NCI-H69 (cell line): Measurements from ENCODE around the gene FBXL17.
"Not testable (repeated sequence)": the region's sequence is repeated elsewhere in the genome, so short reads cannot be mapped to it uniquely, and the experiment has no call there.

Experiments used
- DNase-seq: peaks from one replicate; lab custom pipeline; 2025; lab: John Stamatoyannopoulos, UW

The FBXL17 gene

DNA sequence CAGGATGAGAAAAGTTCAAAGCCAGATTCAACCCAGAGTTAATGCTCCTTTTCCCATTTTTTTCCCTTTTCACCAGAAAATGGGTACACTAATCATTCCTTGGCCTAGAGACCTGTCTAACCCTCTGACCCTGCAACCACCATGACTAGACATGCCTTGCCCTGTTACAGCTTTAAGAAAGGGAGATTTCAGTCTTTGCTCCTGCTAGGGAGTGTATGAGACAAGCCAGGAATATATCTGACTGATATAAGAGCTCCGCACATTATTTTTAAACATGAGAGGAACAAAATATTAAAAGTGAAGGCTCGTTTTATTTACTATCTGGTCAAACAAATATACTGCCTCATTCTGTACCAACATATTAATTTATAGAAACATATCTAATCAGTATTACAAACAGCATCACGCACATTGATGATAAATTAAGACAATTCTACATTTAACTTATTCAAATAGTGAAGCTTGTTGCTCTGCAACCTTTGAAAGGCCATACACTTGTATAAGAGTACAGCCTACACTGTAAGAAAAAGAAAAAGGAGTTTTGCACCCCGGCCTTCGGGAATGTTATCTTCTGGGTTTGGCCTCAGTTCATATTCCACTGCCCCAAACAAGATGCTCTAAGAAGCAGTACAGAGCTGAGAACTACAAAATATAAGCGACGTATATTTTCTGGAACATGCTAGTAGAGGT is 132.7 kb downstream of the FBXL17 start:
- no peak for DNase-seq

GRCh38 chr5:108238936-108239887 is 142.7 kb downstream of the FBXL17 start:
- peak; percentile 98 for DNase-seq

DNA sequence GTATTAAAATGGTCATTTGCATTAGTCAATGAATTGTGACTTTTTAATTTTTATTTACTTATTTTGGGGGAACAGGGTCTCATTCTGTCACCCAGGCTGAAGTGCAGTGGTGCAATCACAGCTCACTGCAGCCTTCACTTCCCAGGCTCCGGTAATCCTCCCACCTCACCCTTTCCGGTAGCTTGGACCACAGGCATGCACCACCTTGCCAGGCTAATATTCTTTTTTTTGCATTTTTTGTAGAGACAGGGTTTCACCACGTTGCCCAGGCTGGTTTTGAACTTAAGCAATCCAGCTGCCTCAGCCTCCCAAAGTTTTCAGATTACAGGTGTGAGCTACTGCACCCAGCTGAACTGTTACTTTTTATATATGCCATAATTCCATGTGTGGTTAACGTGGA is 143.4 kb downstream of the FBXL17 start:
- DNase-seq = no peak

GRCh38 chr5:108233617-108234155 is 148.2 kb downstream of the FBXL17 start:
- no peak for DNase-seq

GRCh38 chr5:108232805-108233204 is 149.1 kb downstream of the FBXL17 start:
- no peak for DNase-seq

GRCh38 chr5:108222011-108222410 is 159.9 kb downstream of the FBXL17 start:
- DNase-seq = no peak

DNA sequence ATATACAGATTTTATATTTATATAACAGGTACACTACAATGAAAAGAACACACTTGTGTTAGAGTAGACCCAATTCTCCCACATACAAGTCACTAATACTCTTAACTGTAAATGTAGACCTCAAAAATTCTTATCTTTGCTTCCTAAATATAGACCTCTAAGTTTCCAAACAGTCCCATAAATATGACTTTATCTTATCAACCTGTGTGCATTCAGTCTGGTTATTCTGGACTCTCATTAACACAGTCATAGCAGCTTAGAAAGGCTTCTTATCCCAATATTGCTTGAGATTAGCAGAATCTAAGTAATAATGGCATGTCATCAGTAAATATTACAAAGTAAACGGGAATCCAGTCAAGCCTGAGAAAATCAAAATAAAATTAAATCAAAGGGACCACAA is 161.1 kb downstream of the FBXL17 start:
- no peak for DNase-seq

GRCh38 chr5:108216890-108217289 is 165.0 kb downstream of the FBXL17 start:
- DNase-seq = no peak

- DNase-seq = no peak
These were observed 167.0 kb downstream of the FBXL17 start for GRCh38 chr5:108214857-108215256.

GRCh38 chr5:108212775-108213346 is 169.0 kb downstream of the FBXL17 start:
- peak; percentile 86 for DNase-seq

GRCh38 chr5:108206707-108207106 is 175.2 kb downstream of the FBXL17 start:
- DNase-seq = no peak

- DNase-seq = peak; percentile 22
These were observed 180.2 kb downstream of the FBXL17 start for GRCh38 chr5:108201721-108202120.

- peak; percentile 56 for DNase-seq
These were observed 185.6 kb downstream of the FBXL17 start for GRCh38 chr5:108196276-108196675.

DNA sequence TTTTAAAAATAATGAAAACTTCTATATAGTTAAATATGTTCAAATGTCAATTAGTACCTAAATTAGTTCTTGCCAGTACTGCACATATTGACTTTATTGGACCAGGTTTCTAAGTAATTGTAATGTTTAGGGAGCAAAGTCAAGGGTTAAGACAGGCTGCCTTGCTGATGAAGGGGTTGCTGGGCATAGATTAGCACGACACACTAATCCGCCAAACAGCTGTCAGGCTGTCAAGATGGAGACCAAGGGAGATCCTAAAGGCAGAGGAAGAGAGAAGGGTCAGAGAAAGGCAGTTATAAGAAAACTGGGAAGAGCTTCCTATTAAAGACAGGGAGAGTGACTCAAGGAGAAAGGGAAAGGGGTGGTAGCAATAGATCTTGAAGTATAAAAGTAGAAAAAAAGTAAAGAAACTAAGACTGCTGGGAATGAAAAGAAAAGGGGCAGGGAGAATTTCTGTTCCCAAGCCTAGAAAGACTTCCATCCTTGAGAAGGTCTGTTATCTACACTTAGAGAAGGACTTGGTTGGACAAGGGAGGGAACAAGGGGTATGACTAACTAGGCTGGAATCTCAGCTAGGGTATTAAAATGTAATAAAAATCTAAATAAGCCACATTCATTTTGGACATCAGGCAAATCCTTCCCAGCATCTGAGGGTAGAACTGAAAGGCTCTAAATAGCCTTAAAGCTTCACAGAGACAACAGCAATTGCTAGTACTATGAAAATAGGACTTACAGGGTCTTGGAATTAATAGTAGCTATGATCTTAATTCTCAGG is 188.7 kb downstream of the FBXL17 start:
- DNase-seq = no peak

- DNase-seq = no peak
These were observed 197.0 kb downstream of the FBXL17 start for GRCh38 chr5:108184940-108185339.

DNA sequence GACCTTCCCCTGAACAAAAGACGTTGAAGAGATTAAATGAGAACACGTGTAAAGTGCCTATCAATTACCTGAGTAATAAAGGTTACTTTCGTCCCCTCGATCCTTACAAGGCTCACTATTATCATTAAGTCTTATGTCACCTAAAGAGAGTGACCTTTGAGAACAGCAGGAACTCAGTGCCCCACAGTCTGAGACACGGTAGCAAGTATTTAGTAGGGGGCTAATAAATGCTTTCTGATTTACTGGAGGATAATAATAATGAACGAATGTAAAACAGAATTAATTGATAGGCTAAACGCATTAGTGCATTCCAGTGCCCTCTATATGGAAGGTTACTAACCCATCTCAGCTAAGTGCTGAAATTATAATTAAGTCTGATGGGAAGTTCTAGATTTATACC is 199.9 kb downstream of the FBXL17 start:
- DNase-seq = no peak

GRCh38 chr5:108174286-108174685 is 207.6 kb downstream of the FBXL17 start:
- DNase-seq = peak; percentile 82

DNA sequence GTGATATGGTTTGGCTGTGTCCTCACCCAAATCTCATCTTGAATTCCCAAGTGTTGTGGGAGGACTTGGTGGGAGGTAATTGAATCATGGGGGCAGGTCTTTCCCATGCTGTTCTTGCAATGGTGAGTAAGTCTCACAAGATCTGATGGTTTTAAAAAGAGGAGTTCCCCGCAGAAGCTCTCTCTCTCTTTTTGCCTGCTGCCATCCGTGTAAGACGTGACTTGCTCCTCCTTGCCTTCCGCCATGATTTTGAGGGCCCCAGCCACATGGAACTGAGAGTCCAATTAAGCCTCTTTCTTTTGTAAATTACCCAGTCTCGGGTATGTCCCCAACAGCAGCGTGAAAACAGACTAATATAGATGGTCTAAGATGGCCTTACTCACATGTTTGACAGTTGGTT is 210.1 kb downstream of the FBXL17 start:
- DNase-seq = no peak

DNA sequence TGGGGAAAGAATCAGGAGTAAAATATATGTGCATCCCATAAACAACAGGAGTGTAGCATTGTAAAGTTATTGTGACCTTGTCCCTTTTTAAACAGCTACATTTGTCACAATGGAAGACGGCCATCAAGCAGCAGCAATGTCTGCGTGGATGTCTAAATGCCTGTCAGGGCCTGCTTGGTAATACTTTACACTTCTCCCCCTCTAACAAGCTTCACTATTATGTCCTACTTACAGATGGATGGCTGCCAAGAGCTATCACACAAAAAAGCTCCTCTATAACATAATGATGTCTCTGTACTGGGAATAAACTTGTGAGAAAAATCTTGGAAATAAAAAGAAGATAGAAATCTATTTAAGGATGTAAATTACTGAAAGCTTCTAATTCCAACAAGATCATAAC is 213.0 kb downstream of the FBXL17 start:
- peak; percentile 89 for DNase-seq

DNA sequence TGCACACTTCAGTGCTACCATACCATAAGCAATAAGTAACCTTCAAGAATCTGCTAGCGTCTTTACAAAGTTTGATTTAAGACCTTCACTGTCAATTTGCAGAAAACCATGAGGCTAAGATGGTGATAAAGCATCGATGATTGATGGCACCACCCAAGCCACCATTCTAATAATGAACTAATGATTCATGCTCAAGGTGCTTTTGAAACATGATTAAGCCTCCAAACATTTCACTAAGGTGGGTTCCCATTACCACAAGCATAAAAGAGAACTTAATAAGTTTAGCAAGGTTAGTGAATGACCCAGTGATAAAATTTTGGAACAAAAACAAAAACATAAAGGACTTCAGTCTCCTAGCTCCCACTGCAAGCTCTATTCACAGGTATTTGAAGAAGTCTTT is 214.7 kb downstream of the FBXL17 start:
- peak; percentile 46 for DNase-seq

GRCh38 chr5:108164574-108164973 is 217.3 kb downstream of the FBXL17 start:
- DNase-seq = peak; percentile 15

DNA sequence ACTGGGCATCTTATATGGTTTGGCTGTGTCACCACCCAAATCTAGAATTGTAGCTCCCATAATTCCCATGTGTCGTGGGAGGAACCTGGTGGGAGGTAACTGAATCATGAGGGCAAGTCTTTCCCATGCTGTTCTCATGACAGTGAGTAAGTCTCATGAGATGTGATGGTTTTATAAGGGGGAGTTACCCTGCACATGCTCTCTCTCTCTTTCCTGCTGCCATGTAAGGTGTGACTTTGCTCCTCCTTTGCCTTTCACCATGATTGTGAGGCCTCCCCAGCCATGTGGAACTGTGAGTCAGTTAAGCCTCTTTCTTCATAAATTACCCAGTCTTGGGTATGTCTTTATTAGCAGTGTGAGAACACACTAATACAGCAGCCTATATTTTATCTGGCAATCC is 229.0 kb downstream of the FBXL17 start:
- DNase-seq = not testable (repeated sequence)
